Measurements from ENCODE around the gene OR6X1. TPM values are rescaled to one million over a fixed set of nuclear protein-coding genes. Genes with fewer than 3 reads are reported as not detected.

Gene OR6X1
- total and polyA plus RNA-seq, 8 donors, result not detected

DNA sequence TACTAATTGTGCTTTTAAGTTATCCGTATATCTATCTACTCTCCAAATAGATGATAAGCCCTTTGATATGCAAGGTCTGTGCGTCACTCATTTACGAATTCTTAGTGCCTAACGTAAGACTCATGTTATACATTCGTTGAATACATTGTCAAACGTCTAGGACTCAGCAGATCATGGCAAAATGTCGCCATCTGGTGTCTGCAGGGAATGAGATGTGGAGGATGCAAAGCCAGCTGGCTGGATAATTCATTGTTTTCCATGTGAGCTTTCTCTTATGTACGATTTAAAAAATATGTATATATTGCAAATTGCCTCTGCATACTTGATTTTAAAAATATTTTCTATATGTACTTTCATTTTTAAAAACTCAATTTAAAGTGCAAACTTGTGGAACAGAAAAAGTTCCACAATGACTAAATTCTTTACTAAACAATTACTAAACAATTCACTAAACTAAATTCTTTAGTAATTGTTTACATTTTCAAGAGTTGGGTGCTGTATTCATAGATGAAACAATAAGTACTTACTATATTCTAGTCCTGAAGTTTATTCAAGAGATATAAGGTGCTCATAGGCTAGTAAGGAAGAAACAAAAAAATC lies 46.6 kb downstream of the OR6X1 start:
- Histone ChIP-seq H3K36me3 (no peaks in the 10 kb centered on the region), H3K4me3 (no peak overlapping the region), H3K4me1 (no peaks in the 10 kb centered on the region), H3K27ac (no peak overlapping the region), H3K9me3 (no peaks in the 10 kb centered on the region), H3K27me3 (no peaks in the 10 kb centered on the region)
- ATAC-seq (peak; percentile 60 to 84 (median 80)), DNase-seq (peak in 3 of 6 donors; percentile 28 to 56 (median 35)), FAIRE-seq (peak; percentile 92)
- 2% methylated on average over 8 of the region's 8 CpGs for WGBS, 2 donors
- TF ChIP-seq, protein P1, sequence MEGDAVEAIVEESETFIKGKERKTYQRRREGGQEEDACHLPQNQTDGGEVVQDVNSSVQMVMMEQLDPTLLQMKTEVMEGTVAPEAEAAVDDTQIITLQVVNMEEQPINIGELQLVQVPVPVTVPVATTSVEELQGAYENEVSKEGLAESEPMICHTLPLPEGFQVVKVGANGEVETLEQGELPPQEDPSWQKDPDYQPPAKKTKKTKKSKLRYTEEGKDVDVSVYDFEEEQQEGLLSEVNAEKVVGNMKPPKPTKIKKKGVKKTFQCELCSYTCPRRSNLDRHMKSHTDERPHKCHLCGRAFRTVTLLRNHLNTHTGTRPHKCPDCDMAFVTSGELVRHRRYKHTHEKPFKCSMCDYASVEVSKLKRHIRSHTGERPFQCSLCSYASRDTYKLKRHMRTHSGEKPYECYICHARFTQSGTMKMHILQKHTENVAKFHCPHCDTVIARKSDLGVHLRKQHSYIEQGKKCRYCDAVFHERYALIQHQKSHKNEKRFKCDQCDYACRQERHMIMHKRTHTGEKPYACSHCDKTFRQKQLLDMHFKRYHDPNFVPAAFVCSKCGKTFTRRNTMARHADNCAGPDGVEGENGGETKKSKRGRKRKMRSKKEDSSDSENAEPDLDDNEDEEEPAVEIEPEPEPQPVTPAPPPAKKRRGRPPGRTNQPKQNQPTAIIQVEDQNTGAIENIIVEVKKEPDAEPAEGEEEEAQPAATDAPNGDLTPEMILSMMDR (IDR thresholded peaks at IDR 0.05), result peak; percentile 17 to 55 (median 36)
- intact Hi-C loops (cut with DNase I), result loop anchor here in 1 of 3 donors (5.0 kb wide), 2 partner anchors 65 to 130 kb away; no protein-coding TSS in a partner anchor

- FAIRE-seq (no peak), DNase-seq (no peak), ATAC-seq (no peak)
- Histone ChIP-seq H3K27me3 (no peaks in the 10 kb centered on the region), H3K36me3 (no peaks in the 10 kb centered on the region), H3K4me1 (no peaks in the 10 kb centered on the region), H3K4me3 (no peak overlapping the region), H3K27ac (no peak overlapping the region), H3K9me3 (no peaks in the 10 kb centered on the region)
- WGBS, 2 donors, result 87 to 90% methylated on average over 3 of the region's 3 CpGs
- TF ChIP-seq, protein P1 (IDR thresholded peaks at IDR 0.05), result no peak
- intact Hi-C loops (cut with DNase I), result loop anchor here in 1 of 3 donors (5.0 kb wide), 2 partner anchors 65 to 130 kb away; no protein-coding TSS in a partner anchor
Observed at GRCh38 chr11:123707206-123707605, 47.1 kb downstream of the OR6X1 start.

GRCh38 chr11:123704341-123704740 lies 50.0 kb downstream of the OR6X1 start:
- Histone ChIP-seq H3K4me3 (no peak overlapping the region), H3K27ac (no peak overlapping the region), H3K4me1 (no peaks in the 10 kb centered on the region), H3K36me3 (no peaks in the 10 kb centered on the region), H3K27me3 (no peaks in the 10 kb centered on the region), H3K9me3 (no peaks in the 10 kb centered on the region)
- TF ChIP-seq, protein P1 (IDR thresholded peaks at IDR 0.05), result no peak
- no peak for FAIRE-seq
- ATAC-seq, result no peak
- 92 to 93% methylated on average over 3 of the region's 3 CpGs for WGBS, 2 donors
- no peak for DNase-seq
- intact Hi-C loops (cut with DNase I), result no loop called here

Other genes with a start within 250 kb of the OR6X1 start
- 1 to 10 TPM in 3 of 6 donors, under 1 TPM in 3; 0.44 to 1.7 (median 0.92) TPM for gene SCN3B, start 99.9 kb downstream of the OR6X1 start, total RNA-seq
- 1 to 10 TPM in 1 of 2 donors, under 1 TPM in 1; 0.87 to 4.5 TPM for gene SCN3B, start 99.9 kb downstream of the OR6X1 start, polyA plus RNA-seq
- 1 to 10 TPM; 3.9 to 9.5 (median 6.7) TPM for gene ZNF202, start 12.9 kb downstream of the OR6X1 start, total RNA-seq
- gene ZNF202, start 12.9 kb downstream of the OR6X1 start, polyA plus RNA-seq, result 10 to 100 TPM in 1 of 2 donors, 1 to 10 TPM in 1; 9.6 to 11.9 TPM
- not detected for gene OR6M1, start 51.8 kb upstream of the OR6X1 start, total RNA-seq
- not detected for gene OR6M1, start 51.8 kb upstream of the OR6X1 start, polyA plus RNA-seq
- not detected for gene TMEM225, start 131.2 kb upstream of the OR6X1 start, total RNA-seq
- gene TMEM225, start 131.2 kb upstream of the OR6X1 start, polyA plus RNA-seq, result not detected
- gene OR8D4, start 147.6 kb upstream of the OR6X1 start, total RNA-seq, result 1 to 10 TPM in 5 of 6 donors, under 1 TPM in 1; 0.16 to 2.8 (median 1.4) TPM
- gene OR8D4, start 147.6 kb upstream of the OR6X1 start, polyA plus RNA-seq, result under 1 TPM in 1 of 2 donors, not detected in 1; 0.19 TPM
- gene OR4D5, start 185.1 kb upstream of the OR6X1 start, total RNA-seq, result 1 to 10 TPM in 4 of 6 donors, under 1 TPM in 2; 0.13 to 2.4 (median 1.4) TPM
- gene OR4D5, start 185.1 kb upstream of the OR6X1 start, polyA plus RNA-seq, result not detected
- not detected for gene OR6T1, start 189.3 kb upstream of the OR6X1 start, total RNA-seq
- gene OR6T1, start 189.3 kb upstream of the OR6X1 start, polyA plus RNA-seq, result not detected
- gene OR10S1, start 223.3 kb upstream of the OR6X1 start, total RNA-seq, result not detected
- gene OR10S1, start 223.3 kb upstream of the OR6X1 start, polyA plus RNA-seq, result not detected
- gene OR10G6, start 240.6 kb upstream of the OR6X1 start, total RNA-seq, result not detected
- gene OR10G6, start 240.6 kb upstream of the OR6X1 start, polyA plus RNA-seq, result not detected